Measurements from ENCODE around the gene TRAPPC3L.

- TF ChIP-seq CTCF (IDR thresholded peaks at IDR 0.05 in 2 of 3, conservative IDR thresholded peaks at IDR 0.05 in 1 of 3; ENCODE audit: insufficient read depth in 2 of 3, low read depth in 1 of 3, low read length in 3 of 3), result no peak
- no peak for TF ChIP-seq CREB3 (tag; conservative IDR thresholded peaks at IDR 0.05; ENCODE audit: low read depth)
- TF ChIP-seq NFE2L1 (tag; IDR thresholded peaks at IDR 0.05; ENCODE audit: borderline replicate concordance, low read depth), result no peak
- no peak for TF ChIP-seq HNRNPUL1 (IDR thresholded peaks at IDR 0.05; ENCODE audit: low read length)
- TF ChIP-seq GTF2B (IDR thresholded peaks at IDR 0.05; ENCODE audit: extremely low read depth, insufficient read length), result no peak
- no peak for TF ChIP-seq POLR2A (conservative IDR thresholded peaks at IDR 0.05)
- no peak for TF ChIP-seq JUND (IDR thresholded peaks at IDR 0.05; ENCODE audit: borderline replicate concordance, low read depth, low read length)
- no peak for TF ChIP-seq JUND (tag; IDR thresholded peaks at IDR 0.05; ENCODE audit: borderline replicate concordance, low read depth, low read length)
- TF ChIP-seq EZH2 (IDR thresholded peaks at IDR 0.05; ENCODE audit: borderline replicate concordance, low read depth, low read length), result no peak
- TF ChIP-seq NUFIP1 (IDR thresholded peaks at IDR 0.05; ENCODE audit: partially characterized antibody), result no peak
- no peak for TF ChIP-seq FOXM1 (IDR thresholded peaks at IDR 0.05; ENCODE audit: low read depth)
- no peak for TF ChIP-seq FOXM1 (CRISPR knock-in tag; IDR thresholded peaks at IDR 0.05; ENCODE audit: low read depth)
- TF ChIP-seq HINFP (tag; conservative IDR thresholded peaks at IDR 0.05; ENCODE audit: low read depth), result no peak
- no peak for TF ChIP-seq ZNF274 (IDR thresholded peaks at IDR 0.05; ENCODE audit: borderline replicate concordance, low read depth, low read length)
These were observed 22.6 kb upstream of the TRAPPC3L start for GRCh38 chr6:116568111-116568510.
